Measurements from ENCODE around the gene CCL26. TPM values are rescaled to one million over a fixed set of nuclear protein-coding genes. Genes with fewer than 3 reads are reported as not detected.

CCL26 gene
- total and polyA plus RNA-seq, 9 of the 15 experiments (the other 6 are each of a cell fraction or from before 2014, with no cell fraction given) = 2.3 to 26.8 (median 8.4) TPM

GRCh38 chr7:75804004-75804403, 32.0 kb upstream of the CCL26 start (continued):
- TF ChIP-seq MITF (IDR thresholded peaks at IDR 0.05) (0 out of 2 replicates have a peak, but pooled peaks have one; percentile 43), ZBTB8A (IDR thresholded peaks at IDR 0.05; ENCODE audit: partially characterized antibody) (no peak), ARID1B (IDR thresholded peaks at IDR 0.05) (peak; percentile 68), ZNF175 (CRISPR knock-in tag; IDR thresholded peaks at IDR 0.05; ENCODE audit: low read depth) (no peak)

- in situ Hi-C loops (cut with MboI) (no loop called here), intact Hi-C loops (cut with micrococcal nuclease) (no loop called here)
- peak; percentile 89 for TF ChIP-seq STAT5A (IDR thresholded peaks at IDR 0.05; ENCODE audit: borderline replicate concordance, low read length)
- TF ChIP-seq PRDM10 (IDR thresholded peaks at IDR 0.05; ENCODE audit: partially characterized antibody) = peak; percentile 23
- TF ChIP-seq EGR1 (conservative IDR thresholded peaks at IDR 0.05) = 0 out of 2 replicates have a peak, but pooled peaks have one; percentile 46
- no peak for TF ChIP-seq AFF4 (CRISPR knock-in tag; IDR thresholded peaks at IDR 0.05)
- peaks cover 5% of the 10 kb centered on the region for H3K9me3 ChIP-seq (replicated peaks; ENCODE audit: control insufficient read depth, insufficient read depth, low read depth, low read length)
- FAIRE-seq = no peak
- H3K9me1 ChIP-seq (ENCODE audit: control insufficient read depth, insufficient read depth, low read length) = no peaks in the 10 kb centered on the region
- WGBS (ENCODE audit: insufficient coverage, low coverage, missing lambda C conversion rate) = 57% methylated on average over 5 of the region's 5 CpGs
- H3K9ac ChIP-seq (ENCODE audit: insufficient read depth in 1 of 2, low read depth in 2 of 2, low read length in 2 of 2) = no peak overlapping the region
- peak overlapping the region; percentile 71 for H2AFZ ChIP-seq (ENCODE audit: low read depth, low read length)
- H3K4me1 ChIP-seq (replicated peaks in 1 of 2; ENCODE audit: control insufficient read depth in 2 of 2, insufficient read depth in 2 of 2, low read length in 2 of 2) = peaks cover 18 to 25% of the 10 kb centered on the region in 2 experiments
- BruUV-seq (replicated peaks) = no TSS peak
- H3K36me3 ChIP-seq (ENCODE audit: control insufficient read depth, insufficient read depth, low read length) = no peaks in the 10 kb centered on the region
- no peak; the same call in 1 of the 3 replicates for ATAC-seq
- POLR2A ChIA-PET = no interaction called here
- H3K27me3 ChIP-seq (ENCODE audit: control insufficient read depth in 2 of 2, insufficient read depth in 2 of 2, low read length in 2 of 2) = no peaks in the 10 kb centered on the region
- no peak overlapping the region for H3K4me3 ChIP-seq
- CTCF ChIA-PET (ENCODE audit: low intra/inter-chr PET ratio) = no interaction called here
- H3K4me2 ChIP-seq (ENCODE audit: insufficient read depth, low read length) = peak overlapping the region; percentile 0; the same call in 1 of the 2 replicates
- no peak for DNase-seq (ENCODE audit: extremely low read depth in 1 of 4, low spot score in 3 of 4)
- H4K20me1 ChIP-seq (replicated peaks; ENCODE audit: control insufficient read depth, insufficient read depth, low read length) = no peaks in the 10 kb centered on the region
- H3K79me2 ChIP-seq (ENCODE audit: control insufficient read depth, insufficient read depth, low read length) = no peaks in the 10 kb centered on the region
- peak overlapping the region; percentile 53; the same call in 1 of the 3 replicates for H3K27ac ChIP-seq (ENCODE audit: extremely low read depth, low read depth, low read length)
Measured at GRCh38 chr7:75802552-75802821, 30.5 kb upstream of the CCL26 start.
